ENCODE results near the gene TRANK1. TPM values are rescaled to one million over a fixed set of nuclear protein-coding genes. Genes with fewer than 3 reads are reported as not detected.

TRANK1 gene
- total RNA-seq, 1 donor from 2014 or later, result 38.5 TPM

- Histone ChIP-seq H3K27me3 (no peaks in the 10 kb centered on the region), H3K27ac (no peak overlapping the region)
Measured at GRCh38 chr3:36826240-36826639, 118.6 kb downstream of the TRANK1 start.

GRCh38 chr3:36824443-36824842 lies 120.4 kb downstream of the TRANK1 start:
- H3K36me3 ChIP-seq, result peaks cover 33% of the 10 kb centered on the region
- intact Hi-C loops (cut with DNase I), result no loop called here
- no peak for TF ChIP-seq CTCF (IDR thresholded peaks at IDR 0.05)
- DNase-seq (no peak), ATAC-seq (no peak)
- no peak overlapping the region for H3K4me3 ChIP-seq
- no peaks in the 10 kb centered on the region for H3K4me1 ChIP-seq
- no peak overlapping the region for H3K27ac ChIP-seq
- no peaks in the 10 kb centered on the region for H3K9me3 ChIP-seq
- H3K27me3 ChIP-seq, result no peaks in the 10 kb centered on the region

More at GRCh38 chr3:36826240-36826639, 118.6 kb downstream of the TRANK1 start:
- no peak for TF ChIP-seq CTCF (IDR thresholded peaks at IDR 0.05)
- Histone ChIP-seq H3K4me1 (no peaks in the 10 kb centered on the region), H3K9me3 (no peaks in the 10 kb centered on the region), H3K4me3 (no peak overlapping the region), H3K36me3 (peaks cover 51% of the 10 kb centered on the region)
- DNase-seq (no peak), ATAC-seq (no peak)
- intact Hi-C loops (cut with DNase I), result no loop called here

- DNase-seq (no peak), ATAC-seq (no peak)
- no peak for TF ChIP-seq CTCF (IDR thresholded peaks at IDR 0.05)
- H3K27ac ChIP-seq, result no peak overlapping the region
- no peaks in the 10 kb centered on the region for H3K9me3 ChIP-seq
- H3K27me3 ChIP-seq, result no peaks in the 10 kb centered on the region
- no peak overlapping the region for H3K4me3 ChIP-seq
- intact Hi-C loops (cut with DNase I), result no loop called here
- no peaks in the 10 kb centered on the region for H3K4me1 ChIP-seq
- H3K36me3 ChIP-seq, result peaks cover 27% of the 10 kb centered on the region
Measured at GRCh38 chr3:36823806-36824205, 121.0 kb downstream of the TRANK1 start.

GRCh38 chr3:36820083-36820482 lies 124.8 kb downstream of the TRANK1 start:
- intact Hi-C loops (cut with DNase I), result no loop called here
- H3K27ac ChIP-seq, result no peak overlapping the region
- no peak for DNase-seq
- no peak overlapping the region for H3K4me3 ChIP-seq
- no peak for TF ChIP-seq CTCF (IDR thresholded peaks at IDR 0.05)
- no peaks in the 10 kb centered on the region for H3K27me3 ChIP-seq
- H3K9me3 ChIP-seq, result no peaks in the 10 kb centered on the region
- H3K36me3 ChIP-seq, result no peaks in the 10 kb centered on the region
- ATAC-seq, result no peak
- H3K4me1 ChIP-seq, result no peaks in the 10 kb centered on the region

- Histone ChIP-seq H3K27me3 (no peaks in the 10 kb centered on the region), H3K4me1 (no peaks in the 10 kb centered on the region), H3K9me3 (no peaks in the 10 kb centered on the region), H3K27ac (no peak overlapping the region), H3K4me3 (no peak overlapping the region), H3K36me3 (no peaks in the 10 kb centered on the region)
- no peak for TF ChIP-seq CTCF (IDR thresholded peaks at IDR 0.05)
- intact Hi-C loops (cut with DNase I), result no loop called here
- ATAC-seq (no peak), DNase-seq (no peak)
Measured at GRCh38 chr3:36817806-36818533, 126.9 kb downstream of the TRANK1 start.
